Measurements from ENCODE around the gene GADD45G. TPM values are rescaled to one million over a fixed set of nuclear protein-coding genes. Genes with fewer than 3 reads are reported as not detected.

GADD45G gene
- polyA plus RNA-seq, 1 donor from 2014 or later, result 161 TPM

DNA sequence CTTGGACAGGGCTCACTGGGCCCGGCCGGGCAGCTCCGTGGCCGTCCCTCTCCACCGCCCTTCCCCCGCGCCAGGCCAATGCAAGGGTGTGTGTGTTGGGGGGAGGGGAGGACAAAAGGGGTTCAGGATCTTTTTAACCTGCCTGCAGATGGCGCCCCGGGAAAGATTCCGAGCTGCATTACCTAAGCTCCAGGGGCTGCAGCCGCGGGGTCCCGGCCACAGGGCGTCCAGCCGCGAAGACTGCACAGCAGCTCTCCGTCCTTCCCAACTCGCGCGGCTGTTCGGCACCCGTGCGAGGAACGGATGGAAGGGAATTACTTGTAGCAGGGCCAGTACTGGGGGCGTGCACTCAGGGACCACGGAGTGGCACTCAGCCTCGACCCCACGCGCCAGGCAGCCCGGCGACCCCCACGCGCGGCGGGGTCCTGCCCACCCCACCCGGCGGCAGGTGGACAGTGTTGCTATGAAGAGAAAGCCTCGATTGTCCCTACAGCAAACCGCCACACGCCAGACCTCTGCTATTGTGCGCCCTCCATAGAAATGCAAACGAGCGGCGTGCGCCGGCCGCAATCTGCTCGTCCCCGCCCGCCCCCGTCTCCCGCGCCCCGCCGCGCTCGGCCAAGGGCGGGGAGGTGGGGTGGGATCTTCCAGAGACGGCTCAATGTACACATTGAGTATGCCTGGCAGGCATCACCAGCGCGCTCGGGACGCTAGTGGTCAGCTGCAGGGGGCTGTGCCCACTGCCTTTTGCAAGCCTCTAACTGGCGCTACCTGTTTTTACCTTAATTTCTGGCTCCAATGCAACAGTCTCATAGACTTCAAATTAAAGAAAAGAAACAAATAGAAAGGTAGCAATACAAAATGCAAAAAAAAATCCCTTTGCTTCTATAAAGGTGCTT, 796 bp upstream of the GADD45G start:
- H3K27ac ChIP-seq (ENCODE audit: low read length), result peak overlapping the region; percentile 99
- peak overlapping the region; percentile 84 for H3K4me2 ChIP-seq (ENCODE audit: low read length)
- no peaks in the 10 kb centered on the region for H3K9me3 ChIP-seq (ENCODE audit: low read length)
- peak overlapping the region; percentile 94 for H3K4me3 ChIP-seq (ENCODE audit: low read length)
- H3F3A ChIP-seq (ENCODE audit: insufficient read depth, low read length, poor library complexity, severe bottlenecking), result peaks cover 13% of the 10 kb centered on the region
- H3K36me3 ChIP-seq (ENCODE audit: insufficient read depth, low read length), result no peaks in the 10 kb centered on the region
- H3K9me2 ChIP-seq (ENCODE audit: insufficient read depth, low read length), result no peaks in the 10 kb centered on the region
- H3K9ac ChIP-seq (ENCODE audit: low read length), result peak overlapping the region; percentile 99
- H3K79me2 ChIP-seq (replicated peaks; ENCODE audit: insufficient read depth, low read length), result peaks cover 46% of the 10 kb centered on the region
- H2AFZ ChIP-seq (ENCODE audit: low read depth, low read length), result peak overlapping the region; percentile 72
- H3K27me3 ChIP-seq (ENCODE audit: insufficient read depth, low read depth, low read length), result no peaks in the 10 kb centered on the region
- peak; percentile 68 for TF ChIP-seq EP300 (conservative IDR thresholded peaks at IDR 0.05; ENCODE audit: poor library complexity, severe bottlenecking)
- TF ChIP-seq, protein P1, sequence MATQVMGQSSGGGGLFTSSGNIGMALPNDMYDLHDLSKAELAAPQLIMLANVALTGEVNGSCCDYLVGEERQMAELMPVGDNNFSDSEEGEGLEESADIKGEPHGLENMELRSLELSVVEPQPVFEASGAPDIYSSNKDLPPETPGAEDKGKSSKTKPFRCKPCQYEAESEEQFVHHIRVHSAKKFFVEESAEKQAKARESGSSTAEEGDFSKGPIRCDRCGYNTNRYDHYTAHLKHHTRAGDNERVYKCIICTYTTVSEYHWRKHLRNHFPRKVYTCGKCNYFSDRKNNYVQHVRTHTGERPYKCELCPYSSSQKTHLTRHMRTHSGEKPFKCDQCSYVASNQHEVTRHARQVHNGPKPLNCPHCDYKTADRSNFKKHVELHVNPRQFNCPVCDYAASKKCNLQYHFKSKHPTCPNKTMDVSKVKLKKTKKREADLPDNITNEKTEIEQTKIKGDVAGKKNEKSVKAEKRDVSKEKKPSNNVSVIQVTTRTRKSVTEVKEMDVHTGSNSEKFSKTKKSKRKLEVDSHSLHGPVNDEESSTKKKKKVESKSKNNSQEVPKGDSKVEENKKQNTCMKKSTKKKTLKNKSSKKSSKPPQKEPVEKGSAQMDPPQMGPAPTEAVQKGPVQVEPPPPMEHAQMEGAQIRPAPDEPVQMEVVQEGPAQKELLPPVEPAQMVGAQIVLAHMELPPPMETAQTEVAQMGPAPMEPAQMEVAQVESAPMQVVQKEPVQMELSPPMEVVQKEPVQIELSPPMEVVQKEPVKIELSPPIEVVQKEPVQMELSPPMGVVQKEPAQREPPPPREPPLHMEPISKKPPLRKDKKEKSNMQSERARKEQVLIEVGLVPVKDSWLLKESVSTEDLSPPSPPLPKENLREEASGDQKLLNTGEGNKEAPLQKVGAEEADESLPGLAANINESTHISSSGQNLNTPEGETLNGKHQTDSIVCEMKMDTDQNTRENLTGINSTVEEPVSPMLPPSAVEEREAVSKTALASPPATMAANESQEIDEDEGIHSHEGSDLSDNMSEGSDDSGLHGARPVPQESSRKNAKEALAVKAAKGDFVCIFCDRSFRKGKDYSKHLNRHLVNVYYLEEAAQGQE (IDR thresholded peaks at IDR 0.05; ENCODE audit: borderline replicate concordance), result peak; percentile 86
- TF ChIP-seq EZH2 (IDR thresholded peaks at IDR 0.05; ENCODE audit: borderline replicate concordance, insufficient read depth, low read length, poor library complexity, severe bottlenecking), result no peak
- TF ChIP-seq, protein P2, sequence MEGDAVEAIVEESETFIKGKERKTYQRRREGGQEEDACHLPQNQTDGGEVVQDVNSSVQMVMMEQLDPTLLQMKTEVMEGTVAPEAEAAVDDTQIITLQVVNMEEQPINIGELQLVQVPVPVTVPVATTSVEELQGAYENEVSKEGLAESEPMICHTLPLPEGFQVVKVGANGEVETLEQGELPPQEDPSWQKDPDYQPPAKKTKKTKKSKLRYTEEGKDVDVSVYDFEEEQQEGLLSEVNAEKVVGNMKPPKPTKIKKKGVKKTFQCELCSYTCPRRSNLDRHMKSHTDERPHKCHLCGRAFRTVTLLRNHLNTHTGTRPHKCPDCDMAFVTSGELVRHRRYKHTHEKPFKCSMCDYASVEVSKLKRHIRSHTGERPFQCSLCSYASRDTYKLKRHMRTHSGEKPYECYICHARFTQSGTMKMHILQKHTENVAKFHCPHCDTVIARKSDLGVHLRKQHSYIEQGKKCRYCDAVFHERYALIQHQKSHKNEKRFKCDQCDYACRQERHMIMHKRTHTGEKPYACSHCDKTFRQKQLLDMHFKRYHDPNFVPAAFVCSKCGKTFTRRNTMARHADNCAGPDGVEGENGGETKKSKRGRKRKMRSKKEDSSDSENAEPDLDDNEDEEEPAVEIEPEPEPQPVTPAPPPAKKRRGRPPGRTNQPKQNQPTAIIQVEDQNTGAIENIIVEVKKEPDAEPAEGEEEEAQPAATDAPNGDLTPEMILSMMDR (IDR thresholded peaks at IDR 0.05; ENCODE audit: poor library complexity, severe bottlenecking), result peak; percentile 88
- TF ChIP-seq SMC3 (conservative IDR thresholded peaks at IDR 0.05; ENCODE audit: poor library complexity), result peak; percentile 80
- TF ChIP-seq POLR2AphosphoS5 (IDR thresholded peaks at IDR 0.05), result peak; percentile 91
- peak; percentile 72 for TF ChIP-seq RAD21 (conservative IDR thresholded peaks at IDR 0.05)
- peak; percentile 42 for TF ChIP-seq MXI1 (conservative IDR thresholded peaks at IDR 0.05; ENCODE audit: poor library complexity, severe bottlenecking)
- peak; percentile 43 for TF ChIP-seq TAF1 (IDR thresholded peaks at IDR 0.05; ENCODE audit: low read depth)
- peaks cover 16% of the 10 kb centered on the region for H4K20me1 ChIP-seq (ENCODE audit: insufficient read depth)

DNA sequence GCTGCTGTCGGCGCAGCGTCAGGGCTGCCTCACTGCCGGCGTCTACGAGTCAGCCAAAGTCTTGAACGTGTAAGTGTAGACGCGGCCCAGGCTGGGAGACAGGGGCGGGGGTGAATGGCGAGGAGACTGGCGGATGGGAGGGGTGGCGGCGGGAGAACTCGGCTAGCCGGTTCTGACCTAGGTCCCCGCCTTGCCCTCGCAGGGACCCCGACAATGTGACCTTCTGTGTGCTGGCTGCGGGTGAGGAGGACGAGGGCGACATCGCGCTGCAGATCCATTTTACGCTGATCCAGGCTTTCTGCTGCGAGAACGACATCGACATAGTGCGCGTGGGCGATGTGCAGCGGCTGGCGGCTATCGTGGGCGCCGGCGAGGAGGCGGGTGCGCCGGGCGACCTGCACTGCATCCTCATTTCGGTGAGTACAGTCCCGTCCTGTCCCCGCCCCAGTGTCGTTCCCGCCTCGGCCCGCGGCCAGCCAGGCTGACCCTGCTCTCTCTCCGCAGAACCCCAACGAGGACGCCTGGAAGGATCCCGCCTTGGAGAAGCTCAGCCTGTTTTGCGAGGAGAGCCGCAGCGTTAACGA, 745 bp downstream of the GADD45G start:
- H3K27ac ChIP-seq (ENCODE audit: low read length), result peak overlapping the region; percentile 99

More for the DNA sequence above, 745 bp downstream of the GADD45G start:
- Histone ChIP-seq H3K36me3 (ENCODE audit: insufficient read depth, low read length) (no peaks in the 10 kb centered on the region), H3K27me3 (ENCODE audit: insufficient read depth, low read depth, low read length) (no peaks in the 10 kb centered on the region), H3K9ac (ENCODE audit: low read length) (peak overlapping the region; percentile 99), H3F3A (ENCODE audit: insufficient read depth, low read length, poor library complexity, severe bottlenecking) (peaks cover 13% of the 10 kb centered on the region), H3K9me2 (ENCODE audit: insufficient read depth, low read length) (no peaks in the 10 kb centered on the region), H2AFZ (ENCODE audit: low read depth, low read length) (no peak overlapping the region), H4K20me1 (ENCODE audit: insufficient read depth) (peaks cover 16% of the 10 kb centered on the region), H3K4me3 (ENCODE audit: low read length) (peak overlapping the region; percentile 94), H3K9me3 (ENCODE audit: low read length) (no peaks in the 10 kb centered on the region), H3K4me2 (ENCODE audit: low read length) (peak overlapping the region; percentile 99), H3K79me2 (replicated peaks; ENCODE audit: insufficient read depth, low read length) (peaks cover 47% of the 10 kb centered on the region)
- TF ChIP-seq SMC3 (conservative IDR thresholded peaks at IDR 0.05; ENCODE audit: poor library complexity) (peak; percentile 10), EP300 (conservative IDR thresholded peaks at IDR 0.05; ENCODE audit: poor library complexity, severe bottlenecking) (no peak), EZH2 (IDR thresholded peaks at IDR 0.05; ENCODE audit: borderline replicate concordance, insufficient read depth, low read length, poor library complexity, severe bottlenecking) (no peak), TAF1 (IDR thresholded peaks at IDR 0.05; ENCODE audit: low read depth) (no peak), MXI1 (conservative IDR thresholded peaks at IDR 0.05; ENCODE audit: poor library complexity, severe bottlenecking) (no peak)
- TF ChIP-seq, protein P2 (IDR thresholded peaks at IDR 0.05; ENCODE audit: poor library complexity, severe bottlenecking), result no peak
- TF ChIP-seq, protein P1 (IDR thresholded peaks at IDR 0.05; ENCODE audit: borderline replicate concordance), result no peak
